HCT116 (cell line): ENCODE measurements around the gene NKTR.

Source experiments
- CTCF ChIP-seq, 3 experiments: fragments of 200-600 bp in 1 of 3; sonication (generic) in 1 of 3; IDR thresholded peaks in 2 of 3; conservative IDR thresholded peaks in 1 of 3; 2 replicates each; pipeline ENCODE4 v1.5.1; 2012 to 2017; ENCODE audit warnings: low read depth in 2 of 3, low read length in 2 of 3, antibody characterized with exemption in 1 of 3, borderline replicate concordance in 1 of 3, control low read depth in 1 of 3, mild to moderate bottlenecking in 1 of 3, mixed read lengths in 1 of 3, mixed run types in 1 of 3, moderate library complexity in 1 of 3; ENCODE audit not compliant: insufficient read depth in 1 of 3
- EZH2 ChIP-seq: fragments of 200-600 bp; sonication (generic); IDR thresholded peaks from 2 replicates; pipeline ENCODE4 v1.6.1; 2017; ENCODE audit warnings: antibody characterized with exemption, mixed run types
- POLR2AphosphoS5 ChIP-seq: IDR thresholded peaks from 2 replicates; pipeline ENCODE4 v1.6.1; 2011; ENCODE audit warnings: mild to moderate bottlenecking, low read depth, low read length, moderate library complexity
- TCF7L2 ChIP-seq: IDR thresholded peaks from 2 replicates; pipeline ENCODE4 v1.7.0; 2011; ENCODE audit warnings: borderline replicate concordance, inconsistent platforms; ENCODE audit not compliant: insufficient read depth, insufficient read length; ENCODE audit errors: extremely low read depth
- ZNF274 ChIP-seq: fragments of 200-500 bp; sonication (Bioruptor generic); IDR thresholded peaks from 2 replicates; pipeline ENCODE4 v1.6.1; 2014; ENCODE audit warnings: mild to moderate bottlenecking, low read depth, low read length, inconsistent platforms

GRCh38 chr3:42662037-42662812 is 61.7 kb downstream of the NKTR start:
- TF ChIP-seq POLR2AphosphoS5 (no peak), CTCF (IDR thresholded peaks at IDR 0.05 in 2 of 3, conservative IDR thresholded peaks at IDR 0.05 in 1 of 3; ENCODE audit: borderline replicate concordance in 1 of 3, insufficient read depth in 1 of 3, low read depth in 2 of 3, low read length in 2 of 3) (no peak), EZH2 (no peak), ZNF274 (no peak), TCF7L2 (no peak)
